Upper lobe of left lung (tissue), 6 donors: ENCODE measurements around the gene FURIN. TPM values are rescaled to one million over a fixed set of nuclear protein-coding genes. Genes with fewer than 3 reads are reported as not detected.
"Not testable (repeated sequence)": the region's sequence is repeated elsewhere in the genome, so short reads cannot be mapped to it uniquely, and the experiment has no call there.

Source experiments
- ATAC-seq, 2 donors: fragments of 200-7000 bp; cut with Tn5 transposase; one replicate each; pipeline ENCODE4 v1.9.1; 2022; ENCODE audit warnings: mild to moderate bottlenecking in 2 of 2, moderate library complexity in 2 of 2; ENCODE audit not compliant: low FRiP score in 2 of 2
- DNase-seq, 2 donors: peaks; one replicate each; pipeline ENCODE4 v3.0.0-alpha.2; 2019 to 2020
- H3K27ac ChIP-seq, 4 donors: fragments of 200-600 bp; sonication (generic); one replicate each; pipeline ENCODE4 v1.5.1; 2016 to 2019
- H3K27me3 ChIP-seq, 4 donors: fragments of 200-600 bp; sonication (generic); one replicate each; pipeline ENCODE4 v1.5.1; 2017 to 2019
- H3K36me3 ChIP-seq, 4 donors: fragments of 200-600 bp; sonication (generic); one replicate each; pipeline ENCODE4 v1.5.1; 2016 to 2019
- H3K4me1 ChIP-seq, 4 donors: fragments of 200-600 bp; sonication (generic); one replicate each; pipeline ENCODE4 v1.5.1; 2018 to 2019
- H3K4me3 ChIP-seq, 4 donors: fragments of 200-600 bp; sonication (generic); one replicate each; pipeline ENCODE4 v1.5.1; 2017 to 2019; ENCODE audit warnings: mild to moderate bottlenecking in 2 of 4, moderate library complexity in 1 of 4
- H3K9me3 ChIP-seq, 4 donors: fragments of 200-600 bp; sonication (generic); one replicate each; pipeline ENCODE4 v1.5.1; 2018 to 2019
- EP300 ChIP-seq, 4 donors: sonication (generic); formaldehyde crosslinking; IDR thresholded peaks; one replicate each; pipeline ENCODE4 v1.5.1; 2017; ENCODE audit warnings: antibody characterized with exemption in 4 of 4, control low read depth in 2 of 4
- POLR2A ChIP-seq, 4 donors: fragments of 450-650 bp; IDR thresholded peaks; one replicate each; pipeline ENCODE4 v1.5.1; 2016 to 2017; ENCODE audit warnings: antibody characterized with exemption in 4 of 4, mild to moderate bottlenecking in 2 of 4
- POLR2AphosphoS5 ChIP-seq, 2 donors: sonication (generic); formaldehyde crosslinking; IDR thresholded peaks; one replicate each; pipeline ENCODE4 v1.5.1; 2017; ENCODE audit warnings: antibody characterized with exemption in 2 of 2
- WGBS, 2 donors: methylation state at CpG; one replicate each; pipeline ENCODE4 v1.1.5; 2017 to 2018; 5-methylcytosine and 5-hydroxymethylcytosine counted together
- total RNA-seq, 6 donors: library from RNA; depleted of rRNA in 4 of 6; stranded (reverse); fragments of >200 nt in 4 of 6; gene quantifications; one replicate each; pipeline versions ENCODE4 v1.1.0 to v1.2.1, GENCODE V29; 2016 to 2021
- TF ChIP-seq, protein P1 (sequence below), 6 experiments: fragments of 450-650 bp in 4 of 6; fragments of 200-600 bp in 2 of 6; sonication (generic) in 2 of 6; IDR thresholded peaks; one replicate each; pipeline ENCODE4 v1.5.1; 2016 to 2019; ENCODE audit warnings: antibody characterized with exemption in 6 of 6
- donor health status: DM: no; HTN: no; CAD: no; lungs with moderate emphysema.
- donor health status: DM: no; HTN: yes; CAD: no; lungs with severe emphysema.

FURIN gene
- total RNA-seq, 6 donors from 2014 or later: 59.0 to 150 (median 108) TPM

GRCh38 chr15:90918034-90918788 lies 49.8 kb downstream of the FURIN start:
- ATAC-seq (no peak), DNase-seq (no peak)
- no peaks in the 10 kb centered on the region for H3K9me3 ChIP-seq
- no peak overlapping the region for H3K27ac ChIP-seq
- peaks cover 28 to 85% (median 77%) of the 10 kb centered on the region in 4 donors for H3K36me3 ChIP-seq
- WGBS, 2 donors: 96 to 98% methylated on average over 19 to 23 of the region's 23 CpGs
- H3K27me3 ChIP-seq: no peaks in the 10 kb centered on the region
- H3K4me1 ChIP-seq: peaks cover 0 to 6% (median 0%) of the 10 kb centered on the region in 4 donors
- TF ChIP-seq POLR2A (IDR thresholded peaks at IDR 0.05) (no peak), EP300 (IDR thresholded peaks at IDR 0.05) (no peak), POLR2AphosphoS5 (IDR thresholded peaks at IDR 0.05) (no peak)
- TF ChIP-seq, protein P1, sequence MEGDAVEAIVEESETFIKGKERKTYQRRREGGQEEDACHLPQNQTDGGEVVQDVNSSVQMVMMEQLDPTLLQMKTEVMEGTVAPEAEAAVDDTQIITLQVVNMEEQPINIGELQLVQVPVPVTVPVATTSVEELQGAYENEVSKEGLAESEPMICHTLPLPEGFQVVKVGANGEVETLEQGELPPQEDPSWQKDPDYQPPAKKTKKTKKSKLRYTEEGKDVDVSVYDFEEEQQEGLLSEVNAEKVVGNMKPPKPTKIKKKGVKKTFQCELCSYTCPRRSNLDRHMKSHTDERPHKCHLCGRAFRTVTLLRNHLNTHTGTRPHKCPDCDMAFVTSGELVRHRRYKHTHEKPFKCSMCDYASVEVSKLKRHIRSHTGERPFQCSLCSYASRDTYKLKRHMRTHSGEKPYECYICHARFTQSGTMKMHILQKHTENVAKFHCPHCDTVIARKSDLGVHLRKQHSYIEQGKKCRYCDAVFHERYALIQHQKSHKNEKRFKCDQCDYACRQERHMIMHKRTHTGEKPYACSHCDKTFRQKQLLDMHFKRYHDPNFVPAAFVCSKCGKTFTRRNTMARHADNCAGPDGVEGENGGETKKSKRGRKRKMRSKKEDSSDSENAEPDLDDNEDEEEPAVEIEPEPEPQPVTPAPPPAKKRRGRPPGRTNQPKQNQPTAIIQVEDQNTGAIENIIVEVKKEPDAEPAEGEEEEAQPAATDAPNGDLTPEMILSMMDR (IDR thresholded peaks at IDR 0.05): no peak
- H3K4me3 ChIP-seq: no peak overlapping the region

DNA sequence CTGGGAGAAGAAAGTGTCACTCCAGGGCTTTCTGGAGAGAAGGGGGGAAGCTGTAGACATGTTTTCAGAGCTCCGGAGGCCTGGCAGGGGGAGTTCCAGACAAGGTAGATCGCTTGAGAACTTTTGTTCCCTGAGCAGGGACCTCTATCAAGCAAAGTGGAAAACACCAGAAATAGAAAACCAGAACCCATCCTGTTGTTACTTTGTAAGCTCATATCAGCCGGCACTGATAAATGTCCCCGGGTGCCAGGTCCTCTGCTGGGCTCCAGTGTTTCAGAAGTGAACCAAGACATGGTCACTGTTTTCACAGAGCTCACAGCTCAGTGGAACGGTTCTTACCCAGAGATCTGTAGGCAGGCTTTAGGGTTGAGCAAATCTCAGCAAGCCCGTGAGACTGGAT lies 50.4 kb downstream of the FURIN start:
- Histone ChIP-seq H3K36me3 (peaks cover 23 to 79% (median 71%) of the 10 kb centered on the region in 4 donors), H3K27ac (no peak overlapping the region), H3K4me3 (no peak overlapping the region), H3K9me3 (no peaks in the 10 kb centered on the region), H3K4me1 (peaks cover 0 to 6% (median 0%) of the 10 kb centered on the region in 4 donors), H3K27me3 (no peaks in the 10 kb centered on the region)
- 93 to 96% methylated on average over 6 of the region's 6 CpGs for WGBS, 2 donors
- TF ChIP-seq POLR2A (IDR thresholded peaks at IDR 0.05): no peak
- TF ChIP-seq POLR2AphosphoS5 (IDR thresholded peaks at IDR 0.05): no peak
- DNase-seq: no peak
- no peak for ATAC-seq

GRCh38 chr15:90921887-90922286 lies 53.5 kb downstream of the FURIN start:
- 81 to 88% methylated on average over 4 of the region's 4 CpGs for WGBS, 2 donors
- H3K27me3 ChIP-seq: no peaks in the 10 kb centered on the region
- TF ChIP-seq, protein P1 (IDR thresholded peaks at IDR 0.05): no peak
- TF ChIP-seq POLR2AphosphoS5 (IDR thresholded peaks at IDR 0.05): no peak
- TF ChIP-seq POLR2A (IDR thresholded peaks at IDR 0.05): no peak
- TF ChIP-seq EP300 (IDR thresholded peaks at IDR 0.05): no peak
- no peak for ATAC-seq
- no peak for DNase-seq
- no peaks in the 10 kb centered on the region for H3K4me1 ChIP-seq
- no peak overlapping the region for H3K27ac ChIP-seq
- no peaks in the 10 kb centered on the region for H3K9me3 ChIP-seq
- no peak overlapping the region for H3K4me3 ChIP-seq
- peaks cover 23 to 48% (median 43%) of the 10 kb centered on the region in 4 donors for H3K36me3 ChIP-seq

DNA sequence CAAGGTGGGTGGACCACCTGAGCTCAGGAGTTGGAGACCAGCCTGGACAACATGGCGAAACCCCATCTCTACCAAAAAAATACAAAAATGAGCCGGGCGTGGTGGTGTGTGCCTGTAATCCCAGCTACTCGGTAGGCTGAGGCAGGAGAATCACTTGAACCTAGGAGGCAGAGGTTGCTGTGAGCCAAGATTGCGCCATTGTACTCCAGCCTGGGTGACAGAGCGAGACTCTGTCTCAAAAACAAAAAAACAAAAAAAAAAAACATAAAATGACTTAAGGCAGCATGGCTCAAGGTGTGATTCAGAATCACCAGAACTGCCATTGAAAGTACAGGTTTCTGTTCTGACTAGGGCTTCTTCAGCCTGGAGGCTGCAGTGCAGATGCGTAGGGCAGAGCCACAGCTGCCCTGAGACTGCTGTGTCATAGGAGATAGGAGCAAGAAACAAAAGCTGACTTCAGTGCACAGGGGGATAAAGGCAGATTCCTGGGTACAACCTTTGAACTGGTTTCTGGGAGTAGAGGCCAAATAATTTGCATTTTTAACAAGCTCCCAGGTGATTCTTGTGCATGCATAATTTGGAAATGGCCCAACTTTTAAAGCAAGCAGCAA lies 54.4 kb downstream of the FURIN start:
- WGBS, 2 donors: 90% methylated on average over 7 of the region's 7 CpGs
- ATAC-seq, H3K4me1 ChIP-seq, H3K27ac ChIP-seq, DNase-seq, H3K27me3 ChIP-seq, H3K9me3 ChIP-seq, H3K4me3 ChIP-seq: not testable (repeated sequence)
- peaks cover 23 to 39% (median 35%) of the 10 kb centered on the region in 4 donors for H3K36me3 ChIP-seq

DNA sequence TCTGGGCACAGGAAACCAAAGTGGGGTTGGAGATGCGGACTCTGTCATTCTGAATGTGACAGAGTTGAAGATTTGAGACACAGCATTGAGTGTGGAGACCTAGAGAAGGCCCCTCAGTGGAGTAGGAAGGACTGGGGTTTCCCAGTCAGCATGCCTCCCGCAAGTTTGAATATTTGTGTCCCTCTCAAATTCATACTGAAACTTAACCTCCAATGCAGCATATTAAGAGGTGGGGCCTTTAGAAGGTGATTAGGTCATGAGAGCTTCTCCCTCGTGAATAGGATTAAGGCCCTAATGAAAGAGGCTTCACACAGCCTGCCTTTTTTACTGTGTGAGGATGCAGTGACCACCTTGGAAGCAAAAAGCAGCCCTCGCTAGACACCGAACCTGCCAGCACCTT lies 56.0 kb downstream of the FURIN start:
- ATAC-seq: no peak

DNA sequence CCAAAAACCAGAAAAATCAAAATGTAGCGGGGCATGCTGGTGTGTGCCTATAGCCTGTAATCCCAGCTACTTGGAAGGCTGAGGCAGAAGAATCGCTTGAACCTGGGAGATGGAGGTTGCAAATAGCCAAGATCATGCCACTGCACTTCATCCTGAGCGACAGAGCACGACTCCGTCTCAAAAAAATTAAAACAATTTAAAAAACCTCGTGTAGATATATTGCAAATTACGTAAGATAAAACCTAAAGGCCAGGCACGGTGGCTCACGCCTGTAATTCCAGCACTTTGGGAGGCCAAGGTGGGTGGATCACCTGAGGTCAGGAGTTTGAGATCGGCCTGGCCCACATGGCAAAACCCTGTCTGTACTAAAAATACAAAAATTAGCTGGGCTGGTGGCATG lies 58.4 kb downstream of the FURIN start:
- H3K36me3 ChIP-seq, ATAC-seq, H3K27me3 ChIP-seq, H3K9me3 ChIP-seq, H3K27ac ChIP-seq, H3K4me3 ChIP-seq, DNase-seq: not testable (repeated sequence)
- WGBS, 2 donors: 91 to 96% methylated on average over 10 of the region's 10 CpGs
- H3K4me1 ChIP-seq: peaks cover 19 to 28% (median 22%) of the 10 kb centered on the region in 4 donors

More for the DNA sequence above, 56.0 kb downstream of the FURIN start:
- Histone ChIP-seq H3K27me3 (no peaks in the 10 kb centered on the region), H3K9me3 (no peaks in the 10 kb centered on the region), H3K4me1 (peaks cover 3 to 8% (median 6%) of the 10 kb centered on the region in 4 donors), H3K4me3 (no peak overlapping the region), H3K27ac (no peak overlapping the region), H3K36me3 (peaks cover 15 to 23% (median 19%) of the 10 kb centered on the region in 4 donors)
- 69 to 81% methylated on average over 5 of the region's 5 CpGs for WGBS, 2 donors
- TF ChIP-seq, protein P1 (IDR thresholded peaks at IDR 0.05): no peak
- TF ChIP-seq POLR2A (IDR thresholded peaks at IDR 0.05): no peak
- no peak for TF ChIP-seq POLR2AphosphoS5 (IDR thresholded peaks at IDR 0.05)
- DNase-seq: no peak

DNA sequence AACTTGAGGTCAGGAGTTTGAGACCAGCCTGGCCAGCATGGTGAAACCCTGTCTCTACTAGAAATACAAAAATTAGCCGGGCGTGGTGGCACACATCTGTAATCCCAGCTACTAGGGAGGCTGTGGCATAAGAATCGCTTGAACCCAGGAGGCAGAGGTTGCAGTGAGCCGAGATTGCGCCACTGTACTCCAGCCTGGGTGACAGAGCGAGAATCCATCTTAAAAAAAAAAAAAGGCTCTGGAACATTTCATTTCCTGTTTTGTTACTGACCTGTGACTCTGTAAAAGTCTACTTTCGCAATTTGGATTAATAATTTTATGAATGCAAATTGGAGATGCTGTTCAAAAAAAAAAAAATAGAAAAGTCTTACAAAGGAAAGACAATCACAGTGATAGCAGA lies 59.7 kb downstream of the FURIN start:
- peak overlapping the region in 2 of 4 donors; percentile 52 to 97 for H3K27ac ChIP-seq
- H3K9me3 ChIP-seq, H3K27me3 ChIP-seq, H3K4me3 ChIP-seq, H3K36me3 ChIP-seq, DNase-seq, ATAC-seq: not testable (repeated sequence)
- peaks cover 27 to 41% (median 29%) of the 10 kb centered on the region in 4 donors for H3K4me1 ChIP-seq
- 79 to 85% methylated on average over 7 of the region's 7 CpGs for whole genome bisulfite sequencing, 2 donors
